Transverse colon (tissue), 4 donors: Measurements from ENCODE around the gene SIPA1L2. TPM values are rescaled to one million over a fixed set of nuclear protein-coding genes. Genes with fewer than 3 reads are reported as not detected.

Experiments
- DNase-seq: peaks from one replicate; pipeline ENCODE4 v3.0.0-alpha.2; 2019
- H3K27ac ChIP-seq, 4 donors: fragments of 200-600 bp; sonication (generic); 2 replicates each; pipeline ENCODE4 v1.5.1; 2016 to 2018; ENCODE audit warnings: inconsistent platforms in 4 of 4
- H3K27me3 ChIP-seq: fragments of 200-600 bp; sonication (generic); 2 replicates; pipeline ENCODE4 v1.5.1; 2017; ENCODE audit warnings: inconsistent platforms
- H3K36me3 ChIP-seq, 4 donors: fragments of 200-600 bp; sonication (generic); 2 replicates each; pipeline ENCODE4 v1.5.1; 2017 to 2019; ENCODE audit warnings: inconsistent platforms in 4 of 4
- H3K4me1 ChIP-seq, 4 donors: fragments of 200-600 bp; sonication (generic); 2 replicates each; pipeline ENCODE4 v1.5.1; 2017 to 2020; ENCODE audit warnings: inconsistent platforms in 4 of 4
- H3K4me3 ChIP-seq, 4 donors: fragments of 200-600 bp; sonication (generic); 1 replicate in 1 of 4; 2 replicates in 3 of 4; pipeline versions ENCODE4 v1.5.1 to v1.6.1; 2017 to 2019; ENCODE audit warnings: inconsistent platforms in 4 of 4
- H3K9me3 ChIP-seq, 2 donors: fragments of 200-600 bp; sonication (generic); 2 replicates each; pipeline ENCODE4 v1.5.1; 2017 to 2019; ENCODE audit warnings: inconsistent platforms in 2 of 2
- EP300 ChIP-seq: sonication (generic); formaldehyde crosslinking; IDR thresholded peaks from one replicate; pipeline ENCODE4 v1.6.1; 2017; ENCODE audit warnings: antibody characterized with exemption, low read depth
- POLR2A ChIP-seq: fragments of 450-650 bp; IDR thresholded peaks from one replicate; pipeline ENCODE4 v1.6.1; 2016; ENCODE audit warnings: antibody characterized with exemption, mild to moderate bottlenecking, moderate library complexity
- POLR2AphosphoS5 ChIP-seq, 3 donors: sonication (generic); formaldehyde crosslinking; IDR thresholded peaks; one replicate each; pipeline ENCODE4 v1.6.1; 2016; ENCODE audit warnings: antibody characterized with exemption in 3 of 3
- WGBS, 2 donors: methylation state at CpG; one replicate each; pipeline ENCODE4 v1.1.5; 2018; ENCODE audit warnings: low coverage in 1 of 2; 5-methylcytosine and 5-hydroxymethylcytosine counted together
- in situ Hi-C, 4 donors: fragments of 200-750 bp; cut with MboI; loops; one replicate each; pipeline versions ENCODE4 v1.15.0 to v1.15.1; 2017; ENCODE audit warnings: low sequenced_read_pairs in 3 of 4, low pct_ligation_motif_present in 1 of 4, low pct_unique_long_range_greater_than_20kb in 1 of 4
- intact Hi-C: fragments of 100-400 bp; cut with DNase I; formaldehyde crosslinking; loops from one replicate; pipeline ENCODE4 v1.15.1; 2023; ENCODE audit warnings: low total_unique reads
- total RNA-seq, 4 donors: library from RNA; depleted of rRNA; stranded (reverse); fragments of >200 nt; gene quantifications; one replicate each; pipeline ENCODE4 v1.1.0, GENCODE V29; 2016
- TF ChIP-seq, protein P1 (sequence below), 5 experiments: fragments of 200-600 bp in 3 of 5; fragments of 450-650 bp in 2 of 5; sonication (generic) in 3 of 5; IDR thresholded peaks; 1 replicate in 2 of 5; 2 replicates in 3 of 5; pipeline ENCODE4 v1.5.1; 2016 to 2017; ENCODE audit warnings: antibody characterized with exemption in 5 of 5, inconsistent platforms in 3 of 5, mild to moderate bottlenecking in 2 of 5, moderate library complexity in 1 of 5

Gene SIPA1L2
- total RNA-seq, 4 donors from 2014 or later: 63.0 to 144 (median 97.8) TPM

DNA sequence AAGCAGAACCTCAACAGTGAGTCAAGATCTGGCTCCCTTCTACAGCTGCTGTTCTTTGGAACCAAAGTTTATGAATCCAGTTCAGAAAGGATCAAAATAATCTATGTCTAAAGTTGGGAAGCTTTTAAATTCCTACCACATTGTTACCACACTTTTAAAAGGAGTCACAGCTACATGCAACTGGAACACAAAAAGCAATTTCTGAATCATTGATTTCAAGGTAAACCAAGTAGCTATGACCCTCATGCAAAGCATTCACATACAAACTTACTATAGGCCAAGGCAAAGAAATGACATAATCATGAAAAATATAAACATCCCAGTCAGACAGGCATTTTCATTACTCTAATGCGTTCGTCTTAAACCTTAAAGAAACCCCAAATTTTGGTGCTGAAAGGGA is 3.5 kb downstream of the SIPA1L2 start:
- peak overlapping the region in 3 of 4 donors; percentile 58 to 94 (median 94) for H3K27ac ChIP-seq
- in situ Hi-C loops: loop anchor here (10.0 to 25.0 kb wide), 3 partner anchors 336 to 762 kb away; partner anchors contain the start of gene NTPCR (in 2 of the 4)
- H3K4me3 ChIP-seq: no peak overlapping the region
- peaks cover 25 to 77% (median 47%) of the 10 kb centered on the region in 4 donors for H3K4me1 ChIP-seq
- no peaks in the 10 kb centered on the region for H3K9me3 ChIP-seq
- TF ChIP-seq POLR2AphosphoS5 (IDR thresholded peaks at IDR 0.05) (no peak), POLR2A (no peak), EP300 (no peak)
- TF ChIP-seq, protein P1, sequence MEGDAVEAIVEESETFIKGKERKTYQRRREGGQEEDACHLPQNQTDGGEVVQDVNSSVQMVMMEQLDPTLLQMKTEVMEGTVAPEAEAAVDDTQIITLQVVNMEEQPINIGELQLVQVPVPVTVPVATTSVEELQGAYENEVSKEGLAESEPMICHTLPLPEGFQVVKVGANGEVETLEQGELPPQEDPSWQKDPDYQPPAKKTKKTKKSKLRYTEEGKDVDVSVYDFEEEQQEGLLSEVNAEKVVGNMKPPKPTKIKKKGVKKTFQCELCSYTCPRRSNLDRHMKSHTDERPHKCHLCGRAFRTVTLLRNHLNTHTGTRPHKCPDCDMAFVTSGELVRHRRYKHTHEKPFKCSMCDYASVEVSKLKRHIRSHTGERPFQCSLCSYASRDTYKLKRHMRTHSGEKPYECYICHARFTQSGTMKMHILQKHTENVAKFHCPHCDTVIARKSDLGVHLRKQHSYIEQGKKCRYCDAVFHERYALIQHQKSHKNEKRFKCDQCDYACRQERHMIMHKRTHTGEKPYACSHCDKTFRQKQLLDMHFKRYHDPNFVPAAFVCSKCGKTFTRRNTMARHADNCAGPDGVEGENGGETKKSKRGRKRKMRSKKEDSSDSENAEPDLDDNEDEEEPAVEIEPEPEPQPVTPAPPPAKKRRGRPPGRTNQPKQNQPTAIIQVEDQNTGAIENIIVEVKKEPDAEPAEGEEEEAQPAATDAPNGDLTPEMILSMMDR (IDR thresholded peaks at IDR 0.05): no peak
- 42 to 58% methylated on average over 2 of the region's 2 CpGs for WGBS, 2 donors
- H3K27me3 ChIP-seq: no peaks in the 10 kb centered on the region
- DNase-seq: no peak
- no peaks in the 10 kb centered on the region for H3K36me3 ChIP-seq
- intact Hi-C loops: loop anchor here (10.0 kb wide), 1 partner anchor 192 kb away; no protein-coding TSS in a partner anchor

DNA sequence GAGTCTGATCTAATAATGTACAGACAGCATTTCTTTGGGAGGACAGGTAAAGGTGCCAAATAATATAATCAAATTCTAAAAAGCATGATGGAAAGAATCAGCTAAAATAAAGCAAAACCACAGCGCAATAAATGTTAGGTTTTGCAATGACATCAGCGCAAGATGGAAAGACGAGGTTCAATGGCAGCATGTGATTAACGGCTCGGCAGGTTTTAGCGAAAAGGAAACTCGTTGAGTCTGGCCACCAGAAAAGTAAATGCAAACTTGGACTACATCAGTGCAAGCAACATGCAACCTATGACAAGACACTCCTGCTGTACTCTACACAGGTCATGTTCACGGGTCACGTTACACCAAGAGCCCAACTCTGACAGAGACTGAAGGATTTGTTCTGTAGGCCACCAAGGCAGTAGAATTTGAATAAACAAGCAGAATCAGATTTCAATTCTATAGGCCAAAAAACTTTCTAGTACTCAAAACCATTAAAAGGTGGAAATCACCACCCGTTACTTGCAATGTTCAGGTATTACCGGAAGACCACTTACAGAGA is 4.5 kb downstream of the SIPA1L2 start:
- no peak for DNase-seq

DNA sequence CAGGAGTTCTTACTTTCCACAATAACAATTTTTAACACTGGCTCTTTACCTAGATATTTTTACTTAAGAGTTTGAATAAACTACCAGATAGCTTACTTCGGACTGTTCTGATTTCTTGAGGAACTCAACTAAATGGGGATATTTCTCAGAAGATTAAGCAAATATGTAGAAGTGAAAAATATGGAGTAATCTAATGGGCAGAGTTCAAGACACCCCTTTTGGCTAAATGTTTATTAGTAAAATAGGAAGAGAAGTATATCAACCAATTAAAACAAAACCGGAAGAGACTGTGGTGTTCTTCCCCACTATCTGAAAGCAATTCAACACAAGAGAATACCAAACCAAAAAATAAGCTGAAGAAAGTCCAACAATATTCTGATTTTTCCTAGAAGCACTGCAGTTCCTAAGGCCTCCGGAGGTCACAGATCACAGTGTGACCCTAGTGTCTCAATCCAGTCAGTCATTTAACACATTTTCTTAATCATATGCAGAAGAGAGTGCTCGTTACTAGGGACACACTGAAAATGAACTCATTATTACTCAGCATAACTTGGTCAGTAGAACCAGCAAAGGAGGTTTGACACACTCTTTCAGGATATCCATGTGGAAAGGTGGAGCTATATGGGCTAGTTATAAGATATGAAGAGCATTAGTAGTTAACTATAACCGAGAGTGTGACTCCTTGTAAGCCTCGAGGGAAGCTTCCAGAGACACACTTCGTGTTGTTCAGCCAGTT is 5.2 kb downstream of the SIPA1L2 start:
- 43 to 51% methylated on average over 6 to 7 of the region's 7 CpGs for WGBS, 2 donors
- DNase-seq: no peak
- intact Hi-C loops (loop anchor here (10.0 kb wide), 1 partner anchor 190 kb away; no protein-coding TSS in a partner anchor), in situ Hi-C loops (loop anchor here (10.0 to 25.0 kb wide), 4 partner anchors 338 to 762 kb away; partner anchors contain the start of gene NTPCR (in 2 of the 4))
- H3K36me3 ChIP-seq: no peaks in the 10 kb centered on the region
- H3K27me3 ChIP-seq: no peaks in the 10 kb centered on the region
- no peaks in the 10 kb centered on the region for H3K9me3 ChIP-seq
- no peak overlapping the region for H3K4me3 ChIP-seq
- H3K4me1 ChIP-seq: peaks cover 31 to 87% (median 59%) of the 10 kb centered on the region in 4 donors
- no peak for TF ChIP-seq POLR2AphosphoS5 (IDR thresholded peaks at IDR 0.05)
- no peak for TF ChIP-seq EP300
- no peak for TF ChIP-seq POLR2A
- TF ChIP-seq, protein P1 (IDR thresholded peaks at IDR 0.05): no peak
- H3K27ac ChIP-seq: peak overlapping the region; percentile 58 to 94 (median 78)

More for the DNA sequence above, 4.5 kb downstream of the SIPA1L2 start:
- Histone ChIP-seq H3K4me1 (peaks cover 28 to 80% (median 52%) of the 10 kb centered on the region in 4 donors), H3K36me3 (no peaks in the 10 kb centered on the region), H3K27ac (peak overlapping the region; percentile 58 to 94 (median 78)), H3K9me3 (no peaks in the 10 kb centered on the region), H3K27me3 (no peaks in the 10 kb centered on the region), H3K4me3 (no peak overlapping the region)
- 80 to 89% methylated on average over 7 to 11 of the region's 11 CpGs for WGBS, 2 donors
- no peak for TF ChIP-seq POLR2AphosphoS5 (IDR thresholded peaks at IDR 0.05)
- no peak for TF ChIP-seq POLR2A
- no peak for TF ChIP-seq EP300
- TF ChIP-seq, protein P1 (IDR thresholded peaks at IDR 0.05): no peak
- in situ Hi-C loops: loop anchor here (10.0 to 25.0 kb wide), 3 partner anchors 337 to 761 kb away; partner anchors contain the start of gene NTPCR (in 2 of the 4)
- intact Hi-C loops: loop anchor here (10.0 kb wide), 1 partner anchor 191 kb away; no protein-coding TSS in a partner anchor

DNA sequence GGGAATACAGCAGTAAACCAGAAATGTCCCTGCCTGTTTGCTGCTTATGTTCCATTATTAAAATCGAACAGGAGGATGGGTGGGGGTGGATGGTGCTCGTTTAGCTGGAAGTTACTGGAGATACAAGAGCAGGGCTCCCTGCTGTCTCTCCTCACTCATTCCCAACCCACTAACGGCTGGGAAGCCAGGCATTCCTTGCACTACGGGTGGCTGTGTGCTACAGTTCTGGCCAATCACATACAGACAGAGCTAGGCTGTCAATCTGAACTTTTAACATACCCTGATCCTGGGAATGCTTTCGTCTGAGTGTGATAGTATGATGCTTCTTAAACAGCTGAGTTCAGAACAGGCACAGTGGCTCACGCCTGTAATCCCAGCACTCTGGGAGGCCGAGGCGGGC is 7.0 kb downstream of the SIPA1L2 start:
- Histone ChIP-seq H3K36me3 (no peaks in the 10 kb centered on the region), H3K27me3 (no peaks in the 10 kb centered on the region), H3K4me1 (peaks cover 31 to 90% (median 63%) of the 10 kb centered on the region in 4 donors), H3K9me3 (no peaks in the 10 kb centered on the region), H3K27ac (peak overlapping the region; percentile 58 to 94 (median 78)), H3K4me3 (no peak overlapping the region)
- peak; percentile 61 for DNase-seq
- 52% methylated on average over 8 of the region's 8 CpGs; no CpG with 5 or more reads in 1 of the 2 donors for WGBS, 2 donors
- in situ Hi-C loops (loop anchor here in 2 of 4 donors (10.0 to 25.0 kb wide), 2 partner anchors 758 to 761 kb away; no protein-coding TSS in a partner anchor), intact Hi-C loops (loop anchor here (10.0 kb wide), 1 partner anchor 188 kb away; no protein-coding TSS in a partner anchor)
- TF ChIP-seq, protein P1 (IDR thresholded peaks at IDR 0.05): no peak
- TF ChIP-seq EP300 (no peak), POLR2A (no peak), POLR2AphosphoS5 (IDR thresholded peaks at IDR 0.05) (no peak)
